Measurements from ENCODE around the gene IQCB1.
"Not testable (repeated sequence)": the region's sequence is repeated elsewhere in the genome, so short reads cannot be mapped to it uniquely, and the experiment has no call there.

IQCB1 gene

GRCh38 chr3:121793078-121793477 lies 41.8 kb downstream of the IQCB1 start:
- H2BK5ac ChIP-seq (ENCODE audit: low read depth, low read length, poor library complexity, severe bottlenecking): no peak overlapping the region
- no peak for DNase-seq
- no peak overlapping the region for H2BK120ac ChIP-seq (ENCODE audit: low read depth, low read length)
- no peak overlapping the region for H3K9ac ChIP-seq (ENCODE audit: low read length)
- H3K14ac ChIP-seq (ENCODE audit: low read length in 2 of 2): no peak overlapping the region
- no peak overlapping the region for H2BK12ac ChIP-seq (ENCODE audit: low read length in 2 of 2)
- no peaks in the 10 kb centered on the region for H3K4me1 ChIP-seq (ENCODE audit: control insufficient read depth, insufficient read depth, low read depth, low read length)
- H3K36me3 ChIP-seq (ENCODE audit: control insufficient read depth in 1 of 2, insufficient read depth in 2 of 2, low read depth in 1 of 2, low read length in 2 of 2): peaks cover 0 to 55% of the 10 kb centered on the region in 2 experiments
- H2AK5ac ChIP-seq (ENCODE audit: low read length, severe bottlenecking): no peak overlapping the region
- H3K4me3 ChIP-seq (ENCODE audit: insufficient read depth in 1 of 2, low read depth in 1 of 2, low read length in 2 of 2): no peak overlapping the region
- no peaks in the 10 kb centered on the region for H3K27me3 ChIP-seq (ENCODE audit: control insufficient read depth in 1 of 2, insufficient read depth in 1 of 2, low read length in 2 of 2)
- no peak overlapping the region for H3K4ac ChIP-seq (ENCODE audit: low read depth in 1 of 2, low read length in 2 of 2)
- no peak overlapping the region for H3K18ac ChIP-seq (ENCODE audit: low read depth in 1 of 2, low read length in 2 of 2)
- no peak overlapping the region for H2BK15ac ChIP-seq (ENCODE audit: low read depth, poor library complexity, severe bottlenecking)
- H3K23ac ChIP-seq (ENCODE audit: low read length in 2 of 2): no peak overlapping the region
- no peak overlapping the region for H3K27ac ChIP-seq (ENCODE audit: low read length, poor library complexity, severe bottlenecking)
- no peak overlapping the region for H4K8ac ChIP-seq (ENCODE audit: low read length)
- no peaks in the 10 kb centered on the region for H3K9me3 ChIP-seq (ENCODE audit: control insufficient read depth, low read length)
- H3K4me2 ChIP-seq (ENCODE audit: low read length, poor library complexity, severe bottlenecking): no peak overlapping the region
- H3K79me1 ChIP-seq (replicated peaks; ENCODE audit: low read length, poor library complexity, severe bottlenecking): peaks cover 2% of the 10 kb centered on the region
- H4K91ac ChIP-seq (ENCODE audit: low read length): no peak overlapping the region
- no peak overlapping the region for H2AFZ ChIP-seq (ENCODE audit: low read depth, low read length)
- WGBS: 100% methylated on average over 2 of the region's 3 CpGs

- 100% methylated on average over 1 of the region's 2 CpGs for WGBS
Measured at GRCh38 chr3:121786485-121786884, 48.4 kb downstream of the IQCB1 start.

GRCh38 chr3:121782784-121783183 lies 52.1 kb downstream of the IQCB1 start:
- H4K8ac ChIP-seq (ENCODE audit: low read length); H3K18ac ChIP-seq (ENCODE audit: low read depth in 1 of 2, low read length in 2 of 2); H3K4me2 ChIP-seq (ENCODE audit: low read length, poor library complexity, severe bottlenecking); H2AK5ac ChIP-seq (ENCODE audit: low read length, severe bottlenecking); H2BK12ac ChIP-seq (ENCODE audit: low read length in 2 of 2); H2BK5ac ChIP-seq (ENCODE audit: low read depth, low read length, poor library complexity, severe bottlenecking); DNase-seq; H3K9me3 ChIP-seq (ENCODE audit: control insufficient read depth, low read length); H3K79me1 ChIP-seq (replicated peaks; ENCODE audit: low read length, poor library complexity, severe bottlenecking); H2AFZ ChIP-seq (ENCODE audit: low read depth, low read length); H3K9ac ChIP-seq (ENCODE audit: low read length); H3K4me1 ChIP-seq (ENCODE audit: control insufficient read depth, insufficient read depth, low read depth, low read length); H3K23ac ChIP-seq (ENCODE audit: low read length in 2 of 2); H3K4me3 ChIP-seq (ENCODE audit: insufficient read depth in 1 of 2, low read depth in 1 of 2, low read length in 2 of 2); H3K14ac ChIP-seq (ENCODE audit: low read length in 2 of 2); H2BK120ac ChIP-seq (ENCODE audit: low read depth, low read length); H3K27ac ChIP-seq (ENCODE audit: low read length, poor library complexity, severe bottlenecking); H4K91ac ChIP-seq (ENCODE audit: low read length); H3K4ac ChIP-seq (ENCODE audit: low read depth in 1 of 2, low read length in 2 of 2); H2BK15ac ChIP-seq (ENCODE audit: low read depth, poor library complexity, severe bottlenecking); H3K27me3 ChIP-seq (ENCODE audit: control insufficient read depth in 1 of 2, insufficient read depth in 1 of 2, low read length in 2 of 2): not testable (repeated sequence)
- peaks cover 0 to 63% of the 10 kb centered on the region in 2 experiments for H3K36me3 ChIP-seq (ENCODE audit: control insufficient read depth in 1 of 2, insufficient read depth in 2 of 2, low read depth in 1 of 2, low read length in 2 of 2)
- 97% methylated on average over 6 of the region's 8 CpGs for WGBS

More at GRCh38 chr3:121786485-121786884, 48.4 kb downstream of the IQCB1 start:
- Histone ChIP-seq H2BK120ac (ENCODE audit: low read depth, low read length) (no peak overlapping the region), H3K79me1 (replicated peaks; ENCODE audit: low read length, poor library complexity, severe bottlenecking) (peaks cover 2% of the 10 kb centered on the region), H3K36me3 (ENCODE audit: control insufficient read depth in 1 of 2, insufficient read depth in 2 of 2, low read depth in 1 of 2, low read length in 2 of 2) (peaks cover 0 to 70% of the 10 kb centered on the region in 2 experiments), H2BK12ac (ENCODE audit: low read length in 2 of 2) (no peak overlapping the region), H2BK5ac (ENCODE audit: low read depth, low read length, poor library complexity, severe bottlenecking) (no peak overlapping the region), H2BK15ac (ENCODE audit: low read depth, poor library complexity, severe bottlenecking) (no peak overlapping the region), H3K4me1 (ENCODE audit: control insufficient read depth, insufficient read depth, low read depth, low read length) (no peaks in the 10 kb centered on the region), H4K8ac (ENCODE audit: low read length) (no peak overlapping the region), H3K4me2 (ENCODE audit: low read length, poor library complexity, severe bottlenecking) (no peak overlapping the region), H3K27me3 (ENCODE audit: control insufficient read depth in 1 of 2, insufficient read depth in 1 of 2, low read length in 2 of 2) (no peaks in the 10 kb centered on the region), H3K23ac (ENCODE audit: low read length in 2 of 2) (no peak overlapping the region), H3K27ac (ENCODE audit: low read length, poor library complexity, severe bottlenecking) (no peak overlapping the region), H4K91ac (ENCODE audit: low read length) (no peak overlapping the region), H2AFZ (ENCODE audit: low read depth, low read length) (no peak overlapping the region), H3K9ac (ENCODE audit: low read length) (peak overlapping the region; percentile 42), H3K4ac (ENCODE audit: low read depth in 1 of 2, low read length in 2 of 2) (no peak overlapping the region), H3K4me3 (ENCODE audit: insufficient read depth in 1 of 2, low read depth in 1 of 2, low read length in 2 of 2) (no peak overlapping the region), H2AK5ac (ENCODE audit: low read length, severe bottlenecking) (no peak overlapping the region), H3K14ac (ENCODE audit: low read length in 2 of 2) (no peak overlapping the region), H3K9me3 (ENCODE audit: control insufficient read depth, low read length) (no peaks in the 10 kb centered on the region), H3K18ac (ENCODE audit: low read depth in 1 of 2, low read length in 2 of 2) (no peak overlapping the region)
- no peak for DNase-seq

- no peak for DNase-seq
- Histone ChIP-seq H3K9ac (ENCODE audit: low read length) (no peak overlapping the region), H3K4me1 (ENCODE audit: control insufficient read depth, insufficient read depth, low read depth, low read length) (no peaks in the 10 kb centered on the region), H4K8ac (ENCODE audit: low read length) (no peak overlapping the region), H4K91ac (ENCODE audit: low read length) (no peak overlapping the region), H2BK5ac (ENCODE audit: low read depth, low read length, poor library complexity, severe bottlenecking) (no peak overlapping the region), H3K27me3 (ENCODE audit: control insufficient read depth in 1 of 2, insufficient read depth in 1 of 2, low read length in 2 of 2) (no peaks in the 10 kb centered on the region), H3K27ac (ENCODE audit: low read length, poor library complexity, severe bottlenecking) (no peak overlapping the region), H3K9me3 (ENCODE audit: control insufficient read depth, low read length) (no peaks in the 10 kb centered on the region), H2BK15ac (ENCODE audit: low read depth, poor library complexity, severe bottlenecking) (no peak overlapping the region), H3K23ac (ENCODE audit: low read length in 2 of 2) (no peak overlapping the region), H2AK5ac (ENCODE audit: low read length, severe bottlenecking) (no peak overlapping the region), H2BK12ac (ENCODE audit: low read length in 2 of 2) (no peak overlapping the region), H3K4me3 (ENCODE audit: insufficient read depth in 1 of 2, low read depth in 1 of 2, low read length in 2 of 2) (no peak overlapping the region), H2AFZ (ENCODE audit: low read depth, low read length) (no peak overlapping the region), H3K36me3 (ENCODE audit: control insufficient read depth in 1 of 2, insufficient read depth in 2 of 2, low read depth in 1 of 2, low read length in 2 of 2) (peaks cover 0 to 66% of the 10 kb centered on the region in 2 experiments), H3K79me1 (replicated peaks; ENCODE audit: low read length, poor library complexity, severe bottlenecking) (peaks cover 1% of the 10 kb centered on the region), H3K4ac (ENCODE audit: low read depth in 1 of 2, low read length in 2 of 2) (no peak overlapping the region), H2BK120ac (ENCODE audit: low read depth, low read length) (no peak overlapping the region), H3K18ac (ENCODE audit: low read depth in 1 of 2, low read length in 2 of 2) (no peak overlapping the region), H3K4me2 (ENCODE audit: low read length, poor library complexity, severe bottlenecking) (no peak overlapping the region), H3K14ac (ENCODE audit: low read length in 2 of 2) (no peak overlapping the region)
- 98% methylated on average over 4 of the region's 7 CpGs for WGBS
Measured at GRCh38 chr3:121781611-121782010, 53.2 kb downstream of the IQCB1 start.
